Karpas-422 (cell line): Measurements from ENCODE around the gene XYLT1. TPM values are rescaled to one million over a fixed set of nuclear protein-coding genes. Genes with fewer than 3 reads are reported as not detected.
"Not testable (repeated sequence)": the region's sequence is repeated elsewhere in the genome, so short reads cannot be mapped to it uniquely, and the experiment has no call there.

ENCODE experiments used
- DNase-seq: peaks from one replicate; pipeline ENCODE4 v3.0.0-alpha.2; 2015
- H2AFZ ChIP-seq: fragments of 200-600 bp; sonication (generic); 2 replicates; pipeline ENCODE4 v1.6.1; 2014; ENCODE audit warnings: antibody characterized with exemption, low read length, mixed read lengths
- H3K27ac ChIP-seq: fragments of 200-600 bp; sonication (generic); 2 replicates; pipeline ENCODE4 v1.5.1; 2014; ENCODE audit warnings: mild to moderate bottlenecking, low read length, moderate library complexity
- H3K27me3 ChIP-seq: fragments of 200-600 bp; sonication (generic); 2 replicates; pipeline ENCODE4 v1.6.1; 2014; ENCODE audit warnings: low read length, mixed read lengths
- H3K36me3 ChIP-seq: fragments of 200-600 bp; sonication (generic); 2 replicates; pipeline ENCODE4 v1.6.1; 2014; ENCODE audit warnings: low read length, mixed read lengths; ENCODE audit not compliant: insufficient read depth
- H3K4me1 ChIP-seq: fragments of 200-600 bp; sonication (generic); 2 replicates; pipeline ENCODE4 v1.6.1; 2014; ENCODE audit warnings: mild to moderate bottlenecking, low read length, mixed read lengths
- H3K4me2 ChIP-seq: fragments of 200-600 bp; sonication (generic); 2 replicates; pipeline ENCODE4 v1.6.1; 2014; ENCODE audit warnings: low read length, low read depth, mild to moderate bottlenecking; ENCODE audit not compliant: poor library complexity, severe bottlenecking
- H3K4me3 ChIP-seq: fragments of 200-600 bp; sonication (generic); 2 replicates; pipeline ENCODE4 v1.5.1; 2014; ENCODE audit warnings: mild to moderate bottlenecking, antibody characterized with exemption, low read length, mixed read lengths
- H3K79me2 ChIP-seq: fragments of 200-600 bp; sonication (generic); 2 replicates; pipeline ENCODE4 v1.6.1; 2014; ENCODE audit warnings: mild to moderate bottlenecking, low read length, mixed read lengths
- H3K9ac ChIP-seq: fragments of 200-600 bp; sonication (generic); 2 replicates; pipeline ENCODE4 v1.6.0; 2014; ENCODE audit warnings: low read length
- H3K9me2 ChIP-seq: fragments of 200-600 bp; sonication (generic), shearing (Covaris generic); replicated peaks from 2 replicates; pipeline ENCODE4 v1.6.0; 2014; ENCODE audit warnings: mild to moderate bottlenecking, low read length, moderate library complexity; ENCODE audit not compliant: insufficient read depth
- H3K9me3 ChIP-seq: fragments of 300-700, 200-600 bp; sonication (generic); 2 replicates; pipeline ENCODE4 v1.6.1; 2014; ENCODE audit warnings: low read length, mixed read lengths
- H4K20me1 ChIP-seq: fragments of 200-600 bp; sonication (generic); 2 replicates; pipeline ENCODE4 v1.6.1; 2014; ENCODE audit warnings: mild to moderate bottlenecking, antibody characterized with exemption, low read length, low read depth; ENCODE audit not compliant: insufficient read depth
- total RNA-seq: library from RNA; depleted of rRNA; stranded (reverse); fragments of >200 nt; shearing (Covaris generic); gene quantifications from 2 replicates; pipeline ENCODE4 v1.2.3, GENCODE V29; 2014; ENCODE audit warnings: low replicate concordance

XYLT1 gene
- total RNA-seq, 1 experiment from 2014 or later, result 11.8 TPM

GRCh38 chr16:17307504-17307903 is 163.3 kb downstream of the XYLT1 start:
- no peak overlapping the region for H3K4me3 ChIP-seq
- no peaks in the 10 kb centered on the region for H3K9me2 ChIP-seq
- no peak overlapping the region for H2AFZ ChIP-seq
- peaks cover 37% of the 10 kb centered on the region for H3K4me1 ChIP-seq
- H3K27me3 ChIP-seq, result no peaks in the 10 kb centered on the region
- no peaks in the 10 kb centered on the region for H3K36me3 ChIP-seq
- peaks cover 26% of the 10 kb centered on the region; the same call in 1 of the 2 replicates for H4K20me1 ChIP-seq
- no peaks in the 10 kb centered on the region for H3K9me3 ChIP-seq
- H3K4me2 ChIP-seq, result no peak overlapping the region
- H3K79me2 ChIP-seq, result no peaks in the 10 kb centered on the region
- no peak for DNase-seq
- no peak overlapping the region for H3K27ac ChIP-seq
- H3K9ac ChIP-seq, result no peak overlapping the region

- DNase-seq, result no peak
- H2AFZ ChIP-seq, result no peak overlapping the region
- H3K9me2 ChIP-seq, result no peaks in the 10 kb centered on the region
- no peaks in the 10 kb centered on the region for H3K79me2 ChIP-seq
- H3K4me2 ChIP-seq, result no peak overlapping the region
- H3K27ac ChIP-seq, result no peak overlapping the region
- H3K36me3 ChIP-seq, result no peaks in the 10 kb centered on the region
- no peak overlapping the region for H3K4me3 ChIP-seq
- peaks cover 44% of the 10 kb centered on the region for H3K4me1 ChIP-seq
- no peak overlapping the region for H3K9ac ChIP-seq
- peaks cover 21% of the 10 kb centered on the region; the same call in 1 of the 2 replicates for H4K20me1 ChIP-seq
- H3K9me3 ChIP-seq, result no peaks in the 10 kb centered on the region
- no peaks in the 10 kb centered on the region for H3K27me3 ChIP-seq
Measured at GRCh38 chr16:17306745-17307144, 164.0 kb downstream of the XYLT1 start.

GRCh38 chr16:17306211-17306610 is 164.5 kb downstream of the XYLT1 start:
- not testable (repeated sequence) for H2AFZ ChIP-seq, H3K9ac ChIP-seq, H3K4me3 ChIP-seq, H3K9me3 ChIP-seq, H3K36me3 ChIP-seq, H3K4me2 ChIP-seq, H3K9me2 ChIP-seq, H3K79me2 ChIP-seq, H3K27me3 ChIP-seq, H3K27ac ChIP-seq, DNase-seq
- H4K20me1 ChIP-seq, result peaks cover 20% of the 10 kb centered on the region; the same call in 1 of the 2 replicates
- H3K4me1 ChIP-seq, result peaks cover 49% of the 10 kb centered on the region

- H3K79me2 ChIP-seq, result no peaks in the 10 kb centered on the region
- no peak for DNase-seq
- H2AFZ ChIP-seq, result no peak overlapping the region
- peaks cover 55% of the 10 kb centered on the region for H3K4me1 ChIP-seq
- no peaks in the 10 kb centered on the region for H3K27me3 ChIP-seq
- H3K9me2 ChIP-seq, result no peaks in the 10 kb centered on the region
- no peak overlapping the region for H3K4me2 ChIP-seq
- H3K9ac ChIP-seq, result no peak overlapping the region
- peaks cover 20% of the 10 kb centered on the region; the same call in 1 of the 2 replicates for H4K20me1 ChIP-seq
- H3K4me3 ChIP-seq, result no peak overlapping the region
- no peaks in the 10 kb centered on the region for H3K36me3 ChIP-seq
- H3K9me3 ChIP-seq, result no peaks in the 10 kb centered on the region
- H3K27ac ChIP-seq, result no peak overlapping the region
Measured at GRCh38 chr16:17305694-17306093, 165.1 kb downstream of the XYLT1 start.

- Histone ChIP-seq H3K4me2 (peak overlapping the region; percentile 13), H3K9ac (no peak overlapping the region), H3K9me2 (no peaks in the 10 kb centered on the region), H3K27me3 (no peaks in the 10 kb centered on the region), H2AFZ (no peak overlapping the region), H3K79me2 (no peaks in the 10 kb centered on the region), H3K9me3 (no peaks in the 10 kb centered on the region), H4K20me1 (peaks cover 20% of the 10 kb centered on the region; the same call in 1 of the 2 replicates), H3K4me1 (peaks cover 65% of the 10 kb centered on the region), H3K4me3 (peak overlapping the region; percentile 14; the same call in 1 of the 2 replicates), H3K27ac (peak overlapping the region; percentile 9; the same call in 1 of the 2 replicates), H3K36me3 (no peaks in the 10 kb centered on the region)
- peak; percentile 53 for DNase-seq
Measured at GRCh38 chr16:17304491-17305119, 166.2 kb downstream of the XYLT1 start.

GRCh38 chr16:17304106-17304490 is 166.7 kb downstream of the XYLT1 start:
- H3K79me2 ChIP-seq, result no peaks in the 10 kb centered on the region
- no peak overlapping the region for H2AFZ ChIP-seq
- DNase-seq, result no peak
- peaks cover 65% of the 10 kb centered on the region for H3K4me1 ChIP-seq
- H3K9ac ChIP-seq, result no peak overlapping the region
- H3K4me2 ChIP-seq, result peak overlapping the region; percentile 13
- H3K27ac ChIP-seq, result no peak overlapping the region
- H3K4me3 ChIP-seq, result no peak overlapping the region
- peaks cover 15% of the 10 kb centered on the region; the same call in 1 of the 2 replicates for H4K20me1 ChIP-seq
- H3K9me3 ChIP-seq, result no peaks in the 10 kb centered on the region
- no peaks in the 10 kb centered on the region for H3K9me2 ChIP-seq
- no peaks in the 10 kb centered on the region for H3K27me3 ChIP-seq
- no peaks in the 10 kb centered on the region for H3K36me3 ChIP-seq

- peak; percentile 70 for DNase-seq
- peaks cover 65% of the 10 kb centered on the region for H3K4me1 ChIP-seq
- no peak overlapping the region for H2AFZ ChIP-seq
- H3K4me3 ChIP-seq, result no peak overlapping the region
- H3K27me3 ChIP-seq, result no peaks in the 10 kb centered on the region
- no peaks in the 10 kb centered on the region for H3K9me2 ChIP-seq
- no peaks in the 10 kb centered on the region for H3K79me2 ChIP-seq
- H3K9ac ChIP-seq, result 0 out of 2 replicates have a peak overlapping the region, but pooled peaks have one; percentile 9
- peak overlapping the region; percentile 67 for H3K4me2 ChIP-seq
- H3K27ac ChIP-seq, result peak overlapping the region; percentile 93
- no peaks in the 10 kb centered on the region for H3K9me3 ChIP-seq
- no peaks in the 10 kb centered on the region for H3K36me3 ChIP-seq
- peaks cover 13% of the 10 kb centered on the region; the same call in 1 of the 2 replicates for H4K20me1 ChIP-seq
Measured at GRCh38 chr16:17303101-17303500, 167.7 kb downstream of the XYLT1 start.

- Histone ChIP-seq H3K4me3 (peak overlapping the region; percentile 2; the same call in 1 of the 2 replicates), H3K9me2 (no peaks in the 10 kb centered on the region), H3K27ac (peak overlapping the region; percentile 93), H4K20me1 (peaks cover 8% of the 10 kb centered on the region; the same call in 1 of the 2 replicates), H3K27me3 (no peaks in the 10 kb centered on the region), H3K9ac (peak overlapping the region; percentile 10), H3K9me3 (no peaks in the 10 kb centered on the region), H3K79me2 (no peaks in the 10 kb centered on the region), H3K4me2 (peak overlapping the region; percentile 67), H3K4me1 (peaks cover 65% of the 10 kb centered on the region), H3K36me3 (no peaks in the 10 kb centered on the region), H2AFZ (no peak overlapping the region)
- no peak for DNase-seq
Measured at GRCh38 chr16:17302620-17303019, 168.1 kb downstream of the XYLT1 start.
